ENCODE data around the gene VWA8.
"Not testable (repeated sequence)": the region's sequence is repeated elsewhere in the genome, so short reads cannot be mapped to it uniquely, and the experiment has no call there.

The VWA8 gene

GRCh38 chr13:41641429-41641828 is 319.5 kb downstream of the VWA8 start:
- DNase-seq (ENCODE audit: low spot score in 2 of 2) (no peak), ATAC-seq (ENCODE audit: low read depth) (no peak)
- Mint-ChIP-seq H3K27ac (no peak overlapping the region), H3K4me3 (no peak overlapping the region), H3K27me3 (no peaks in the 10 kb centered on the region), H3K36me3 (peaks cover 14% of the 10 kb centered on the region), H3K4me1 (no peaks in the 10 kb centered on the region), H3K9me3 (no peaks in the 10 kb centered on the region)

- H3K27me3 Mint-ChIP-seq: no peaks in the 10 kb centered on the region
- no peak for DNase-seq (ENCODE audit: low spot score in 2 of 2)
Observed at GRCh38 chr13:41639955-41640780, 320.7 kb downstream of the VWA8 start.

DNA sequence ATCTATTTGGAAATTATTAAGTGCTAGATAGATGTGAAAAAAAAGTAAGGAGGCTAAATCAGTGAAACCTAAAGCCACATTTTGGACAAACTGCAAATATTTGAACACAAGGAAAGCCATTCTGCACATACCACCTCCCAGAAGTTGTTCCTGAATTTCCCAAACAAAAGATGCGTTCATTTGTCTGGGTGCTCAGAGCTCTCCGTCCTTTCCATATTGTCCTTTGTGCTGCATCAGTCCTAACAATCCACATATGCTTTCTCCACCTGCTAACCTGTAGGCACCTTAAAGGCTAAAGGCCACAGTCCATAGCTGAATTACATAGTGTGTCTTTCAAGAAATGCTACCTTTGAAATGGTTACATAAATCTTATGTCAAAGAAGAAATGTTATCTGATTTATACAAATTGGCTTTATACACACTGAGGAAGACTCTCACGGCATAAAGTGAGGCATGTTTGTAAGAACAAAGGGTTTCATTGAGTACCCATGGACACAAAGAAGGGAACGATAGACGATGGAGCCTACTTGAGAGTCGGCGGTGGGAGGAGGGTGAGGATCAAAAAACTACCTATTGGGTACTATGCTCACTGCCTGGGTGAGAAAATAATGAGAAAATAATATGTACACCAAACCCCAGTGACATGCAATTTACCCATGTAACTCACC is 321.5 kb downstream of the VWA8 start:
- DNase-seq (ENCODE audit: low spot score in 2 of 2) (no peak), ATAC-seq (ENCODE audit: low read depth) (no peak)
- Mint-ChIP-seq H3K4me3 (no peak overlapping the region), H3K27me3 (no peaks in the 10 kb centered on the region), H3K4me1 (no peaks in the 10 kb centered on the region), H3K9me3 (no peaks in the 10 kb centered on the region), H3K27ac (no peak overlapping the region), H3K36me3 (peaks cover 16% of the 10 kb centered on the region)

More at GRCh38 chr13:41639955-41640780, 320.7 kb downstream of the VWA8 start:
- ATAC-seq (ENCODE audit: low read depth): no peak
- no peak overlapping the region for H3K4me3 Mint-ChIP-seq
- no peaks in the 10 kb centered on the region for H3K4me1 Mint-ChIP-seq
- H3K27ac Mint-ChIP-seq: peak overlapping the region; percentile 26
- H3K9me3 Mint-ChIP-seq: no peaks in the 10 kb centered on the region
- peaks cover 14% of the 10 kb centered on the region for H3K36me3 Mint-ChIP-seq

DNA sequence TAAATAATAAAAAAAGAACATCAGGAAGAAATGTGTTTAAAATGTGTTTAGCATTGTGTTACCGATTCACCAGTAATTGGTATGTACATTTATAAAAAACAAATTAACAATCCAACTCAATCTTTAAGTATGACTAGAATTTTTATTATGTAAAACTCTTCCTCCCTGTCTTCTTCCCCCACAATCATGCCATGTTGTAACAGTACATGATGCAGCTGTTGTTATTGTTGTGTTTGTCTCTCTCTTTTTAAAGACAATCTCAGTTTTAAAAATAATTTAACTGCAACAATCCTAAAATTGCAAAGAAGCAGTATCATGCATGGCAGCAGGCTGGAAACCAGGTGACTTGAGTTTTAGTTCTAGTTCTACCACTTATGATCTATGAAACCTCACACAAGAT is 323.3 kb downstream of the VWA8 start:
- ATAC-seq (ENCODE audit: low read depth) (no peak), DNase-seq (ENCODE audit: low spot score in 2 of 2) (no peak)
- Mint-ChIP-seq H3K36me3 (peaks cover 22% of the 10 kb centered on the region), H3K9me3 (no peaks in the 10 kb centered on the region), H3K4me3 (no peak overlapping the region), H3K4me1 (no peaks in the 10 kb centered on the region), H3K27ac (no peak overlapping the region), H3K27me3 (no peaks in the 10 kb centered on the region)

DNA sequence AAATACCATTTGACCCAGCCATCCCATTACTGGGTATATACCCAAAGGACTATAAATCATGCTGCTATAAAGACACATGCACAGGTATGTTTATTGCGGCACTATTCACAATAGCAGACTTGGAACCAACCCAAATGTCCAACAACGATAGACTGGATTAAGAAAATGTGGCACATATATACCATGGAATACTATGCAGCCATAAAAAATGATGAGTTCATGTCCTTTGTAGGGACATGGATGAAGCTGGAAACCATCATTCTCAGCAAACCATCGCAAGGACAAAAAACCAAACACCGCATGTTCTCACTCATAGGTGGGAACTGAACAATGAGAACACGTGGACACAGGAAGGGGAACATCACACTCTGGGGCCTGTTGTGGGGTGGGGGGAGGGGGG is 323.9 kb downstream of the VWA8 start:
- not testable (repeated sequence) for H3K4me3 Mint-ChIP-seq; H3K4me1 Mint-ChIP-seq; ATAC-seq (ENCODE audit: low read depth); H3K27me3 Mint-ChIP-seq; DNase-seq (ENCODE audit: low spot score in 2 of 2); H3K27ac Mint-ChIP-seq; H3K9me3 Mint-ChIP-seq
- peaks cover 22% of the 10 kb centered on the region for H3K36me3 Mint-ChIP-seq

GRCh38 chr13:41636590-41636989 is 324.3 kb downstream of the VWA8 start:
- peaks cover 22% of the 10 kb centered on the region for H3K36me3 Mint-ChIP-seq
- not testable (repeated sequence) for ATAC-seq (ENCODE audit: low read depth); H3K4me1 Mint-ChIP-seq; H3K27me3 Mint-ChIP-seq; H3K9me3 Mint-ChIP-seq; H3K4me3 Mint-ChIP-seq; DNase-seq (ENCODE audit: low spot score in 2 of 2); H3K27ac Mint-ChIP-seq

DNA sequence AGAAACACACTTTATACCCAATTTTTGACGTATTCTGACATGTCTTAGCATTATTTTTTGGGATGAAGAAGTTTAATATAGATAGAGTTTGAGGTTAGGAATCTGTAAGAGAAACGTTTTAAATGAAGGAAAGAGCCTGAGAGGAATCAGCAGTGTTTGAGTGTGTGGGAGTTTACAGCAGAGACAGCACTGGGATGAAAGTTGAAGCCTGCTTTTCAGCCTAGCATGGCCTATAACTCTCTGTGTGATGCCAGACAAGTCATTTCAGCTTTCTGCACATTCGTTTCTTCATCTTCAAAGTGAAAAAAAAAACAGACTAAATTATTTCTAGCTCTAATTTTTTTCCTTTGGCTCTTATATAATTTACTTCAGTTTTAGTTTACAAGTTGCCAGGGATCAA is 326.5 kb downstream of the VWA8 start:
- Mint-ChIP-seq H3K27ac (no peak overlapping the region), H3K4me1 (no peaks in the 10 kb centered on the region), H3K27me3 (no peaks in the 10 kb centered on the region), H3K36me3 (peaks cover 19% of the 10 kb centered on the region), H3K9me3 (no peaks in the 10 kb centered on the region), H3K4me3 (no peak overlapping the region)
- no peak for ATAC-seq (ENCODE audit: low read depth)
- DNase-seq (ENCODE audit: low spot score in 2 of 2): no peak

DNA sequence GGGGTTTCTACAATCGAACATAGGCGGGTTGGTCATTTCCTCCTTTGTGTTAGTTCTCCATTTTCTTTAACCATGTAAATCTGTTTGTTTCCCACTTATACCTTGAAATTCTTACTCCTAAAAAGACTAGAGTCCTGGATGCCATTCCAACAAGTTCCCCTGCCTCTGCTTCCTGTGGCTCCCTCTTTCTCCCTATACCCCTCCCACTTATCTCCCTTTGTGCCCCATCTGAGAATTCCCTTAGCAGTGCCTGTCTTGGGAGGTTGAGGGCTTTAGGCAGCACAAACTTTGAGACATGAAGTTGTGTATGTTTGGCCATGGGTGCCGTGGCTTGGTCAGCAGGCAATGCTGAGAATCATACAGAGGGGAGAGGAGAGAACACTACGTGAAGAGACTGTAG is 327.1 kb downstream of the VWA8 start:
- no peak for DNase-seq (ENCODE audit: low spot score in 2 of 2)
- Mint-ChIP-seq H3K27me3 (no peaks in the 10 kb centered on the region), H3K4me3 (no peak overlapping the region), H3K9me3 (peaks cover 3% of the 10 kb centered on the region), H3K27ac (no peak overlapping the region), H3K4me1 (no peaks in the 10 kb centered on the region), H3K36me3 (peaks cover 20% of the 10 kb centered on the region)
- ATAC-seq (ENCODE audit: low read depth): no peak

DNA sequence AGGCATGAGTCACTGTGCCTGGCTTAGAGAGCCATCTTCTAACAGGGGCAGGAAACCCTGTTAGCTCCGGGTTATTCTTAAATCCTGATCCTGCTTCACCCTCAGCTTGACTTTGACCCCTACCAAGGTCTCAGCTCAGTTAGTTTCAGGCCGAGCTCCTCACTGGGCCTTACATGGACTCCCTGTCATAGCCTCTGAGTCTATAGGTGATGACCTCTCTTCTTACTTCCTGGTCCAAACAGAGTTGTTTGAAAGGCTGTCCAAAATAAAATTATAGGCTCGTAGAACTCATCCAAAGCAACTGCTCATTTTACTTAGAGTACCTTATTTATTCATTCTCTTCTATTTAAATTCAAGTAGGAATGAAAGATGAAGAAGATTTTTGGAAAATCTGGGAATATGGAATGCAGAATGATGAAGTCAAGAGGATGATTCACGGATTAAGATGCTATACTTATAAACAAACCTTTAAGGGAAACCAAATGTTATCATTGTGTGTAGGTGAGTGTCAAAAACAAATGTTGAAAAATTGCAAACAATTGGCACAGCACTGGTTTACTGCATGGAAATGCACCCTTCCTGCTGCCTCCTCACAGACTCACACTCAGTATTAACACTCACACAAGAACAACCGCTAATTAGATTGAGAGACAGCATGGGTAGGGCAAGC is 329.5 kb downstream of the VWA8 start:
- H3K27me3 Mint-ChIP-seq: no peaks in the 10 kb centered on the region
- no peaks in the 10 kb centered on the region for H3K4me1 Mint-ChIP-seq
- peaks cover 3% of the 10 kb centered on the region for H3K9me3 Mint-ChIP-seq
- peaks cover 19% of the 10 kb centered on the region for H3K36me3 Mint-ChIP-seq
- ATAC-seq (ENCODE audit: low read depth) (no peak), DNase-seq (ENCODE audit: low spot score in 2 of 2) (no peak)
- no peak overlapping the region for H3K27ac Mint-ChIP-seq
- H3K4me3 Mint-ChIP-seq: no peak overlapping the region

GRCh38 chr13:41627425-41627824 is 333.5 kb downstream of the VWA8 start:
- Mint-ChIP-seq H3K27me3 (no peaks in the 10 kb centered on the region), H3K4me3 (no peak overlapping the region), H3K36me3 (peaks cover 12% of the 10 kb centered on the region), H3K4me1 (no peaks in the 10 kb centered on the region), H3K27ac (no peak overlapping the region), H3K9me3 (peaks cover 3% of the 10 kb centered on the region)
- no peak for DNase-seq (ENCODE audit: low spot score in 2 of 2)
- ATAC-seq (ENCODE audit: low read depth): no peak

DNA sequence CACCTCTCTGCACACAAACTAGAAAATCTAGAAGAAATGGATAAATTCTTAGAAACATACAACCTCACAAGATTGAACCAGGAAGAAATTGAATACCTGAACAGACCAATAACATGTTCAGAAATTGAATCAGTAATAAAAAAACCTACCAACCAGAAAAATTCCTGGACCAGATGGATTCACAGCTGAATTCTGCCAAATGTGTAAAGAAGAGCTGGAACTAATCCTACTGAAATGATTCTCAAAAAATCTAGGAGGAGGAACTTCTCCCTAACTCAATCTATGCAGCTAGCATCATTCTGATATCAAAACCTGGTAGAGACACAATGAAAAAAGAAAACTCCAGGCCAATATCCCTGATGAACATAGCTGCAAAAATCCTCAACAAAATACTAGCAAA is 336.9 kb downstream of the VWA8 start:
- no peaks in the 10 kb centered on the region for H3K27me3 Mint-ChIP-seq
- peaks cover 18% of the 10 kb centered on the region for H3K36me3 Mint-ChIP-seq
- no peak for ATAC-seq (ENCODE audit: low read depth)
- H3K4me1 Mint-ChIP-seq: no peaks in the 10 kb centered on the region
- H3K27ac Mint-ChIP-seq: no peak overlapping the region
- DNase-seq (ENCODE audit: low spot score in 2 of 2): no peak
- no peak overlapping the region for H3K4me3 Mint-ChIP-seq
- H3K9me3 Mint-ChIP-seq: peaks cover 3% of the 10 kb centered on the region

DNA sequence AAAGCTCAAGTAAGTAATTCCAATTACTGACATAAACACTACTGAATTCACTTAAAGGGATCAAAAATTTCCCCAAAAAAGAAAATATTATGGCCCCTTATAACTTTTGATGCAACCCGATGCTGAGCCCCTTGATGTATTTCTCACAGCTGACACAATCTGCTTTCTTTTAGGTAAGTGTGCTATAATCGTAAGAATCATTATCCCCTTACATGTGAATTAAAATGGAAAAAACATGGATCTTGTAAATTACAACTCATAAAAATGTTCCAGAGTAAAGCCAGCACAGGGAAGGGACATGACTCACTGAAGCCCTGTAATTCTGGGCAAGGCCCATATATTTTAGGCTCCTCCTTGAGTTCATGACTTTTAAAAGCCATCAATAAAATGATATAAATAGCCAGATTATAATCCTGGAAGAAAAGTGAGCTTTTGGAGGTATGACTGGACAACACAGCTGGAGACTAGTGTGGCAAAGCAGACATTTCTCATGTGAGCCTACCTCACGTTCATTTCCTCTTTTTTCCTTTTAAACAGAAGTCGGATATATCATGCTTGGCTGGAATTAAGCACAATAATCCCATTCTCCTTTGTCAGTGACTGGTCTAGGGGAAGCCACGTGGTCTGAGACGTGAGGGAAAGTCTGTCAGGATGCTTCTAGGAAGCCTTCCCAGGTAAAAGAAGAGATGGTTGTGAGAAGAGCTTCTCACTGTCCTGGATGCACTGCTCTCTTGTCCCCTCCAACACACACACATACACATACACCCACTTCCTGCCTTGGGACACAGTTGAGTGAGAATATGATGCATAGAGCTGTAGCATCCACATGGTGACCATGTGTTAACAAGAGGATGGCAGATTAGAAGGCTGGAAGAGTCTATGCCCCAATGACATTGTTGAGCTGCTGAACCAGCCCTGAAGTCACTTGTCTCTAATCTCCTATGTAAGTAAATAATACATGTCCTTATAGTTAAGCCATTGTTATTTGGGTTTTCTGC is 338.2 kb downstream of the VWA8 start:
- peaks cover 13% of the 10 kb centered on the region for H3K36me3 Mint-ChIP-seq
- no peak for ATAC-seq (ENCODE audit: low read depth)
- H3K4me3 Mint-ChIP-seq: no peak overlapping the region
- no peaks in the 10 kb centered on the region for H3K27me3 Mint-ChIP-seq
- no peak overlapping the region for H3K27ac Mint-ChIP-seq
- H3K4me1 Mint-ChIP-seq: no peaks in the 10 kb centered on the region
- DNase-seq (ENCODE audit: low spot score in 2 of 2): no peak
- no peaks in the 10 kb centered on the region for H3K9me3 Mint-ChIP-seq

GRCh38 chr13:41621716-41622431 is 339.0 kb downstream of the VWA8 start:
- ATAC-seq (ENCODE audit: low read depth) (no peak), DNase-seq (ENCODE audit: low spot score in 2 of 2) (no peak)
- no peak overlapping the region for H3K4me3 Mint-ChIP-seq
- H3K9me3 Mint-ChIP-seq: no peaks in the 10 kb centered on the region
- no peaks in the 10 kb centered on the region for H3K27me3 Mint-ChIP-seq
- H3K4me1 Mint-ChIP-seq: no peaks in the 10 kb centered on the region
- H3K36me3 Mint-ChIP-seq: peaks cover 12% of the 10 kb centered on the region
- no peak overlapping the region for H3K27ac Mint-ChIP-seq

Data from memory B cell (primary cell).